Gastroesophageal sphincter (tissue), 4 donors: ENCODE data around the gene TP53TG5. TPM values are rescaled to one million over a fixed set of nuclear protein-coding genes. Genes with fewer than 3 reads are reported as not detected.

ENCODE experiments used
- ATAC-seq: fragments of 150-250 bp; one replicate; pipeline ENCODE4 v1.9.1; 2016; ENCODE audit warnings: mild to moderate bottlenecking, moderate library complexity
- H3K27ac ChIP-seq, 4 donors: fragments of 200-600 bp; sonication (generic) in 3 of 4; 1 replicate in 3 of 4; 2 replicates in 1 of 4; pipeline ENCODE4 v1.5.1; 2016 to 2019
- H3K27me3 ChIP-seq: fragments of 200-600 bp; sonication (generic); one replicate; pipeline ENCODE4 v1.5.1; 2019
- H3K36me3 ChIP-seq, 2 donors: fragments of 200-600 bp; sonication (generic); one replicate each; pipeline ENCODE4 v1.5.1; 2019; ENCODE audit warnings: control low read depth in 1 of 2
- H3K4me1 ChIP-seq, 3 donors: fragments of 200-600 bp; sonication (generic); 1 replicate in 2 of 3; 2 replicates in 1 of 3; pipeline ENCODE4 v1.5.1; 2016 to 2019; ENCODE audit warnings: control low read depth in 2 of 3
- H3K4me3 ChIP-seq, 2 donors: fragments of 200-600 bp; sonication (generic); one replicate each; pipeline ENCODE4 v1.5.1; 2019; ENCODE audit warnings: mild to moderate bottlenecking in 1 of 2, moderate library complexity in 1 of 2
- H3K9me3 ChIP-seq, 3 donors: fragments of 200-600 bp; sonication (generic); one replicate each; pipeline ENCODE4 v1.5.1; 2017 to 2019; ENCODE audit warnings: control low read depth in 2 of 3
- EP300 ChIP-seq: sonication (generic); formaldehyde crosslinking; IDR thresholded peaks from one replicate; pipeline ENCODE4 v1.6.1; 2017; ENCODE audit warnings: antibody characterized with exemption, mild to moderate bottlenecking
- POLR2A ChIP-seq, 2 donors: fragments of 450-650 bp; IDR thresholded peaks; one replicate each; pipeline ENCODE4 v1.6.1; 2017; ENCODE audit warnings: antibody characterized with exemption in 2 of 2, mild to moderate bottlenecking in 2 of 2, moderate library complexity in 1 of 2
- POLR2AphosphoS5 ChIP-seq: sonication (generic); formaldehyde crosslinking; IDR thresholded peaks from one replicate; pipeline ENCODE4 v1.6.1; 2017; ENCODE audit warnings: antibody characterized with exemption
- WGBS, 2 donors: methylation state at CpG; one replicate each; pipeline ENCODE4 v1.1.5; 2018; ENCODE audit warnings: low coverage in 1 of 2; 5-methylcytosine and 5-hydroxymethylcytosine counted together
- total RNA-seq, 4 donors: library from RNA; depleted of rRNA; stranded (reverse); fragments of >200 nt; gene quantifications; one replicate each; pipeline ENCODE4 v1.1.0, GENCODE V29; 2016
- TF ChIP-seq, protein P1 (sequence below), 4 experiments: fragments of 200-600 bp in 2 of 4; fragments of 450-650 bp in 2 of 4; sonication (generic) in 1 of 4; IDR thresholded peaks; one replicate each; pipeline ENCODE4 v1.5.1; 2017 to 2019; ENCODE audit warnings: antibody characterized with exemption in 4 of 4, mild to moderate bottlenecking in 2 of 4, moderate library complexity in 2 of 4

Gene TP53TG5
- total RNA-seq, 4 donors from 2014 or later = not detected

DNA sequence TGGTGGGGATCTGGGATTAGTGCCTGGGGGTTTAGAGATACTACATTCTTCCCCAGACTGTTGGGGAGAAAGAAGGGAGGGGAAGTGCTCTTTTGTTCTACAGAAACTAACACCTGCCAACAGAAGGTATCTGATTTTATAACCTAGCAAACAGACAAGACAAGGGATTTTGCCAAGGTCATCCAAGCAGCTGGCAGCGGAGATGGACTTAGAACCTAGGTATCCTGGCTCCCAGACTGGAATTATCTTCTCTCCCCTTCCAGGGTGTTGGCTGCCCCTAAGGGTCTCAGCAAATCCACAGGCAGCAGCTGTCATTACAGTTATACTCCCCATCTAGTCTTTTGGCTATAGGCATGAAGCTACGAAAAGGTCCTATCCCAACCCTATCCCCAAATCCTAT is 38.3 kb downstream of the TP53TG5 start:
- no peaks in the 10 kb centered on the region for H3K27me3 ChIP-seq
- no peak overlapping the region for H3K4me3 ChIP-seq
- H3K9me3 ChIP-seq = no peaks in the 10 kb centered on the region
- WGBS, 2 donors = 100% methylated on average over 1 to 2 of the region's 2 CpGs
- H3K27ac ChIP-seq = peak overlapping the region; percentile 67 to 96 (median 95)
- no peak for ATAC-seq
- peaks cover 0 to 8% of the 10 kb centered on the region in 2 donors for H3K36me3 ChIP-seq
- H3K4me1 ChIP-seq = peaks cover 18 to 91% (median 68%) of the 10 kb centered on the region in 3 donors
- TF ChIP-seq POLR2AphosphoS5 (no peak), POLR2A (IDR thresholded peaks at IDR 0.05) (no peak), EP300 (no peak)
- TF ChIP-seq, protein P1, sequence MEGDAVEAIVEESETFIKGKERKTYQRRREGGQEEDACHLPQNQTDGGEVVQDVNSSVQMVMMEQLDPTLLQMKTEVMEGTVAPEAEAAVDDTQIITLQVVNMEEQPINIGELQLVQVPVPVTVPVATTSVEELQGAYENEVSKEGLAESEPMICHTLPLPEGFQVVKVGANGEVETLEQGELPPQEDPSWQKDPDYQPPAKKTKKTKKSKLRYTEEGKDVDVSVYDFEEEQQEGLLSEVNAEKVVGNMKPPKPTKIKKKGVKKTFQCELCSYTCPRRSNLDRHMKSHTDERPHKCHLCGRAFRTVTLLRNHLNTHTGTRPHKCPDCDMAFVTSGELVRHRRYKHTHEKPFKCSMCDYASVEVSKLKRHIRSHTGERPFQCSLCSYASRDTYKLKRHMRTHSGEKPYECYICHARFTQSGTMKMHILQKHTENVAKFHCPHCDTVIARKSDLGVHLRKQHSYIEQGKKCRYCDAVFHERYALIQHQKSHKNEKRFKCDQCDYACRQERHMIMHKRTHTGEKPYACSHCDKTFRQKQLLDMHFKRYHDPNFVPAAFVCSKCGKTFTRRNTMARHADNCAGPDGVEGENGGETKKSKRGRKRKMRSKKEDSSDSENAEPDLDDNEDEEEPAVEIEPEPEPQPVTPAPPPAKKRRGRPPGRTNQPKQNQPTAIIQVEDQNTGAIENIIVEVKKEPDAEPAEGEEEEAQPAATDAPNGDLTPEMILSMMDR (IDR thresholded peaks at IDR 0.05) = no peak

DNA sequence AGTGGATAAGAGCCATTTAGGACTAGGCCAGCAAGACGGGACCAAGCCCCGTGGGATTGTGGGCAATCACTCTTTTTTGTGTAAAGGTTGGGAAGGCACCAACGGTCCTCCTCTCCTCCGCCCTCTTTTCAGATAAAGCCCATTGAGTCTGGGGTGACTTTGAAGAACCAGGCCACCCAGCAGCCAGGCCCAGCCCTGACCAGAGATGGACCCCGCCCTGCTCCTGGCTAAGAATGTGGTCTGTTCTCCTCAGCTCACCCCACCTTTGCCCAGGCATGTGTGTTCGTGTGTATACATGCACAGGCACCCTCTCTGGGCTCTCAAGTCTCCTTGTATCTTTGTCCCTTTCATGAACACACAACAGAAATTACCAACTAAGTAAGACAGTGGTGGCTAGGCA is 39.0 kb downstream of the TP53TG5 start:
- Histone ChIP-seq H3K9me3 (no peaks in the 10 kb centered on the region), H3K27me3 (no peaks in the 10 kb centered on the region), H3K4me3 (no peak overlapping the region), H3K4me1 (peaks cover 18 to 84% (median 62%) of the 10 kb centered on the region in 3 donors), H3K27ac (peak overlapping the region; percentile 67 to 96 (median 95)), H3K36me3 (peaks cover 0 to 14% of the 10 kb centered on the region in 2 donors)
- ATAC-seq = no peak
- no peak for TF ChIP-seq EP300
- no peak for TF ChIP-seq POLR2AphosphoS5
- TF ChIP-seq, protein P1 (IDR thresholded peaks at IDR 0.05) = no peak
- no peak for TF ChIP-seq POLR2A (IDR thresholded peaks at IDR 0.05)
- 75 to 77% methylated on average over 3 to 4 of the region's 6 CpGs for WGBS, 2 donors

DNA sequence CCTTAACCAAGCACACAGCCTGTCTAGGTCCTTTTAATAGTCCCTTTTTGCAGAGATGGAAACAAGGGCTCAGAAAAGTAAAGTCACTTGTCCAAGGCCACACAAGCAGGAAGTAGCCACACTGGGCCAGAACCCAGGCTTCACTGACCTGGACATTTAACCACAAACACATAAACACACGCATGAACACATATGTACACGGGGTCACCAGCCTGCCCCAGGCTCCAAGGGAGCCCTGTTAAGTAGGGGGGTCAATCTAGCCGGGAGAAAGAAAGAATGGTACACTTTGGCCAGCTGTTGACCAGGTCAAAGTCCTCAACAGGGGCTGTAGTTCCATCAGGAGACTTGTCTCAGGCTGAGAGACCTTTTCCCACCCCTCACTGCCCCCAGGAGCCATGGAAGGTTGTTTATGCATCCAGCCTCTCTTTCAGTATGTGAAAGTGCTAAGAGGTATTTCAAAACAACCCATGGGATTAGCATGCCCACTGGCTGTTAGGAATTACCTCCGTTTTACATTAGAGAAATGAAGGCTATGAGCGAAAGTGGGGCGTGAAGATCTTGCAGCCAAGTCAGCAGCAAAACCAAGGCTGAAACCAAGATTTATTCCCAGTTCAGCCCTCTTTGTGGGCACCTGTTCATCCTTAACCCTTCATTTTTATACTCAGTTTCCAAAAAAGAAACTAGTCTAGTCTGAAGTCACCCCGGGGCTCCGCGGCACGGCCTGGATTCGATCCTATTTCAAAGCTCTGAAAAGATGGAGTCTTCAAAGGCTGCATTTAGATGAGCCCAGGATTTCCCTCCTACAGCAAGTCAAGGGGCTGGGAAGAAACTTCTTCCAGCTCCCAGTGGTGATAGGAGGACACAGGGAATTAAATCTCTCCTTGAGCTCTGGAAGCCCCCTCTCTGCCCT is 39.7 kb downstream of the TP53TG5 start:
- H3K4me3 ChIP-seq = no peak overlapping the region
- H3K27ac ChIP-seq = peak overlapping the region; percentile 67 to 96 (median 95)
- peaks cover 15 to 77% (median 55%) of the 10 kb centered on the region in 3 donors for H3K4me1 ChIP-seq
- WGBS, 2 donors = 77 to 88% methylated on average over 7 to 9 of the region's 11 CpGs
- no peak for ATAC-seq
- no peak for TF ChIP-seq EP300
- TF ChIP-seq, protein P1 (IDR thresholded peaks at IDR 0.05) = no peak
- no peak for TF ChIP-seq POLR2AphosphoS5
- TF ChIP-seq POLR2A (IDR thresholded peaks at IDR 0.05) = no peak
- no peaks in the 10 kb centered on the region for H3K27me3 ChIP-seq
- H3K36me3 ChIP-seq = peaks cover 0 to 17% of the 10 kb centered on the region in 2 donors
- H3K9me3 ChIP-seq = no peaks in the 10 kb centered on the region

DNA sequence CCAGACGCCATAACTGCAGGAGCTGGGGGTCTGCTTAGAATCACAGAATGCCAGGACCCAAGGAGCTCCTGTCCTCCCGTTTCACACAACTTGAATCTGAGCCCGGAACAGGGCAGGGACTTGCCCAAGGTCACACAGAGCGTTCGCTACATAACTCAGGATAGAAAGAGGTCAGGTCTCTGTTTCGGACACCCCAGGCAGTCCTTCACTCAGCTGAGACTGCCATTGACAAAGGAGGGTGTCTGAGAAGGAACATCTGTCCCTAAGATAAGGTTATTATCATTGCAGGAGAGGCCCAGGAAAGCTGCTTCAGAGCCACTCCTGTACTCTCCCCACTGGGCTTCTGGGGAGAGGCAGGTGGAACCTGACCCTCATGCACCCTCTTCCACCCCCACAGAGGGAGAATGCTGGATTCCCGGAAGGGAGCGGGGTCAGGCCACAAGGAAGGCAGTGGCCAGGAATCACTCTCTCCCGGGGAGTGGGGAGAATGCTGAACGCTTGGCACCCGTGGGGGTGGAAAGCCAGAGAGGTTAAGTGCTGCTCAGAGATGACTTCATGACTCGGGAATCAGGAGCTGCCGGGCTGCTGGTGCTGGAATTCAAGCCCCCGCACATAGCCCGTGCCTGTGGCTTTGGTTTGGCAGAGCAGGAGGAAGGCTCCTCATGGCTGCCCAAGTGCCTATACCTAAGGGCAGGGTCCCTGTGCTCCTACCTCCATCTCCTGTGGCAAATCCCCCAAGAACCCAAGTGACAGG is 40.6 kb downstream of the TP53TG5 start:
- TF ChIP-seq POLR2A (IDR thresholded peaks at IDR 0.05) = no peak
- no peak for TF ChIP-seq EP300
- TF ChIP-seq, protein P1 (IDR thresholded peaks at IDR 0.05) = no peak
- TF ChIP-seq POLR2AphosphoS5 = peak; percentile 93
- WGBS, 2 donors = 31 to 50% methylated on average over 1 to 5 of the region's 15 CpGs
- peaks cover 0 to 24% of the 10 kb centered on the region in 2 donors for H3K36me3 ChIP-seq
- peaks cover 14 to 68% (median 47%) of the 10 kb centered on the region in 3 donors for H3K4me1 ChIP-seq
- no peaks in the 10 kb centered on the region for H3K9me3 ChIP-seq
- H3K27ac ChIP-seq = peak overlapping the region; percentile 67 to 96 (median 95)
- peak; percentile 77 for ATAC-seq
- H3K27me3 ChIP-seq = no peaks in the 10 kb centered on the region
- no peak overlapping the region for H3K4me3 ChIP-seq
